GM12864 (cell line): ENCODE results near the gene CNGA2.

Experiments used
- DNase-seq: peaks from one replicate; pipeline ENCODE4 v3.0.0-alpha.2; 2011; ENCODE audit warnings: low read depth
- H3K4me3 ChIP-seq: 2 replicates; pipeline ENCODE4 v1.5.1; 2011; ENCODE audit warnings: mild to moderate bottlenecking, low read depth, low read length, control low read depth
- CTCF ChIP-seq: IDR thresholded peaks from 2 replicates; pipeline ENCODE4 v1.5.1; 2011; ENCODE audit warnings: low read depth, mild to moderate bottlenecking, moderate library complexity, low read length, control low read depth, inconsistent platforms; ENCODE audit errors: missing control alignments

CNGA2 gene

GRCh38 chrX:151729056-151729725 is 5.4 kb upstream of the CNGA2 start:
- no peak for DNase-seq
- H3K4me3 ChIP-seq, result no peak overlapping the region
- TF ChIP-seq CTCF, result no peak

GRCh38 chrX:151735219-151735618 is 673 bp downstream of the CNGA2 start:
- DNase-seq, result no peak
- H3K4me3 ChIP-seq, result no peak overlapping the region
- TF ChIP-seq CTCF, result no peak

- no peak overlapping the region for H3K4me3 ChIP-seq
- DNase-seq, result no peak
- TF ChIP-seq CTCF, result no peak
These were observed 2.1 kb downstream of the CNGA2 start for GRCh38 chrX:151736685-151737084.

- no peak overlapping the region for H3K4me3 ChIP-seq
- DNase-seq, result no peak
- TF ChIP-seq CTCF, result no peak
These were observed 2.9 kb downstream of the CNGA2 start for GRCh38 chrX:151737494-151737893.

- no peak for TF ChIP-seq CTCF
- no peak for DNase-seq
- H3K4me3 ChIP-seq, result no peak overlapping the region
These were observed 4.2 kb downstream of the CNGA2 start for GRCh38 chrX:151738751-151739150.

GRCh38 chrX:151741606-151742005 is 7.1 kb downstream of the CNGA2 start:
- DNase-seq, result no peak
- TF ChIP-seq CTCF, result no peak
- no peak overlapping the region for H3K4me3 ChIP-seq

GRCh38 chrX:151742311-151742710 is 7.8 kb downstream of the CNGA2 start:
- no peak overlapping the region for H3K4me3 ChIP-seq
- TF ChIP-seq CTCF, result no peak
- DNase-seq, result no peak
